ENCODE measurements around the gene MTRR.

- TF ChIP-seq CTCF (IDR thresholded peaks at IDR 0.05 in 8 of 11, conservative IDR thresholded peaks at IDR 0.05 in 3 of 11) (no peak), POLR2A (IDR thresholded peaks at IDR 0.05) (no peak), POLR2AphosphoS5 (IDR thresholded peaks at IDR 0.05) (no peak)
Measured at GRCh38 chr5:7824995-7825394, 44.0 kb upstream of the MTRR start.

Data from spleen (tissue), 7 donors.